HG02981 (cell line): ENCODE measurements around the gene FMO2.
"Not testable (repeated sequence)": the region's sequence is repeated elsewhere in the genome, so short reads cannot be mapped to it uniquely, and the experiment has no call there.

Experiments used
- ATAC-seq: cut with Tn5 transposase; IDR thresholded peaks from one replicate; pipeline ENCODE4 v1.9.1; 2021; ENCODE audit warnings: mild to moderate bottlenecking, moderate library complexity; ENCODE audit not compliant: unreplicated experiment

FMO2 gene

GRCh38 chr1:171218661-171219060 lies 33.6 kb downstream of the FMO2 start:
- ATAC-seq, result no peak

DNA sequence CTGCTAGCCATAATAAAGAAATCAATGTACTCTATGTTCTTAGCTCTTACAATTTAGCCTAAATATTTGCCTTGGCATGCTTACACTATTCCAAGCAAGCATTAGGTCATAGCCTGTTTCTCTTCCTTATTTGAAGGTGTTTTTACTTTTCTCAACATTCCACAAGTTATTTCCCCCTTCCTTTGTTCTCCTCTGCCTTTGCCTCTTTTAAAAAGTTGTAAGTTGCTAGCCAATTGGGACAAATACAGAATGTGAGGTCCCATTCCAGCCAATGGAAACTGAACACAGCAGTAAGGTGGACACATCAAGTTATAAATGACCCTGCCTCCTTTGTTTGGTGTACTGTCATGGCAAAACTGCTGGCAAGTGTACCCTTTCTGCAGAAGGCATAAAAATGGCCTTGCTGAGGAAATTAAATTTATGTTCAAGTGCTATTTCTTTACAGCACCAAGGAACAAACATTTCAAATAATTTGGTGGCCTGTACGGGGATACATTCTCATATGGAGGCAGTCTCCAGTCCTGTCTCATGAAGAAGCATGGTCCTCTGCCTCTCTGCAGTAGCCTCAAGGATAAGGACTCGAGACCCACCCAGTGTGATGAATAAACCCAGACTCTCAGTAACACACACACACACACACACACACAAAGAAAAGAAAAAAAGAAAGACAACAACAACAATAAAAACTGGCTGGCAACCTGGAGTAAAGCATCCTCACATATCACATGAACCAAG lies 34.4 kb downstream of the FMO2 start:
- ATAC-seq, result no peak

DNA sequence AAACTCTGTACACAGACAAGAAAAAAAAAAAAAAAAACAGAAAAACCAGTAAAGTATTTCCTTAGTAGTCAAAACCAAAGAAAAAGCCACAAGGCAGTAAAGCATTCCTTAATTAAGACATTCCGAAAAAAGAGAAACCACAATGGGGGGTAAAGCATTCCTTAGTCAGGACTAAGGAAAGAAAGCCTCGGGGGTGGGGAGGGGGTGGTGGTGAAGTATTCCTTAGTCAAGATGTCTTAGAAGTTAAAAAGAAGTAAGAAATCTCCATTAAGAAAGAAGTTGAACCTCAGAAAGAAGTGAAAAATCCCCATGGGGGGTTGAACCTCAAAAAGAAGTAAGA lies 35.0 kb downstream of the FMO2 start:
- no peak for ATAC-seq

DNA sequence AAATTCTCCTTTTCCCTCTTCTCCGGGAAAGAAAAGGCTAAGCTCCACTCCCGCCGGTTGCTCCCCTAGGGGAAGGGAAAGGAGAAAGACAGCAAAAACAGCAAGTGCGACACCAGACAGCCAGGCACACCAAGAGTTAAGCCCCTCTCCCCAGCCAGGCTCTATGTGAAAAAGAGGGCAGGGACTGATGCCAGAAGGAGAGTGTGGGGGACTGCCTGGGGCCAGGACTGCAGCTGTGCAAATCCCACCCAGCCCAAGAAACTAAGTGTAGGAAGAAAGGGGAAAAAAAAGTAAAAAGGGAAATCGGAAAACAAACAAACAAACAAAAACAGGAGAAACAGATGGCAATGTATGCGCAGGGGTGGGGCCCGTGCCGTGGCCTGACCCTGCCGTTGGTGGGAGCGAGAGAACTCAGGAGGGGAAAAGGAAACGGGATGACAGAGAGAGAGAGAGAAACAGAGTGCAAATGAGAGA lies 35.5 kb downstream of the FMO2 start:
- ATAC-seq, result no peak

DNA sequence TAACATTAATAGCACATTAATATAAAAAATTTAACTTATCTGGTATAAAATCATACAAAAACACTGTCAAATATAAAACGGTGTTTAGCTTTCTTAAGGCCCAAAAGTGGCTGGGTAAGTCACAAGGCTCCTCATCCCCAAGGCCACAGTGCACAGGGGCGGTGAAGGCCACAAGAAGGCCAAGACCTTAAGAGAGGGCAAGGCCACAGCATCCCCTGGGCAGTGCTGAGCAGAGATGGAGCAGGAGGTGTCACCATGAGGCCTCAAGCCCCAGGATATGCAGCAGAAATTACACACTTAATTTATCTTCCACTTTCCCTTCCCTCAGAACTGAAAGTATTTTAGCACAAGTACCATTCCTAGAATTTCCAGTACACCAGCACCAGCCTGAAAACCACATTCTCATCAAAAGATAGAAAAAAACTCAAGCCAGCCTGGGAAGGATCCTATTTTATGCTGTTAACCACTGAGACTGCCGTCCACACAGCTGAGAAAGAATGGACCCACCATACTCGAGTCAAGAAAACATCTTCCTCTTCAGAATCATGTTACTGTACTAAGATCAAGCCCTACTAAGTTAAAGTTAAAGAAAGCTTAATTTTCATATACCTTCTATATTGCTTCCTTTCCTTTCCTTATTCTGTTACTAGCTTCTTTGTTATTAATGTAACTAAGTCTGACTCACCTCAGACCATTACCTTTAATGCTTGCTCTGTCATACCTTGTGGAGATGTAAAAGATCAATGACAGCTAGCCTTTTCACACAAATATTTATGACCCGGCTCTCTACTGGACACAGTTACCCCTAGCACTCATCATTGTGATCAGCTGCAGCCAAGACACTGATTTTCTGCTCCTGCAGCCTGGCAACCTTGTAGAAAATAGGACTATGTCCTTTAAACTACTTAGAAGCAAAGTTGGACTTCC lies 36.8 kb downstream of the FMO2 start:
- ATAC-seq, result no peak

DNA sequence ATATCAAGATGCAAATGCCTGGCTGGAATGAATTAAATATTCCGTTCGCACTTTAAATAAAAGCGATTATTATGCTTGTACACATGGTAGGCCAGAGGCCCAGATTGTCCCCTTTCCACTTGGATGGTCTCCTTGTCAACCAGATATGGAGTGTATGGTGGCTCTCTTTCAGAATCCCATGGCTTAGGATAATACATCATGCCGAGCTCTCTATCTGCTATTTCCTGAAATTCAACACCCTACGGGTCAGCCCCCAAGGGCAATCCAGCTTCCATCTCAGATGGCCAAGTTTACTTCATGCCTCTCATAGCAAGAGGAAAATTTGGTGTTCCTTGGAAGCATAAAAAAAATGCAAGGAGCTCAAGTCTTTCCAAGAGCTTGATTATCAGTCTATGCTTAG lies 37.8 kb downstream of the FMO2 start:
- no peak for ATAC-seq

- not testable (repeated sequence) for ATAC-seq
Measured at GRCh38 chr1:171224257-171224656, 39.2 kb downstream of the FMO2 start.

- peak; percentile 87 for ATAC-seq
Measured at GRCh38 chr1:171226747-171227370, 41.8 kb downstream of the FMO2 start.

- no peak for ATAC-seq
Measured at GRCh38 chr1:171231326-171231725, 46.2 kb downstream of the FMO2 start.

GRCh38 chr1:171233183-171233582 lies 48.1 kb downstream of the FMO2 start:
- ATAC-seq, result no peak

- not testable (repeated sequence) for ATAC-seq
Measured at GRCh38 chr1:171236231-171236630, 51.1 kb downstream of the FMO2 start.

DNA sequence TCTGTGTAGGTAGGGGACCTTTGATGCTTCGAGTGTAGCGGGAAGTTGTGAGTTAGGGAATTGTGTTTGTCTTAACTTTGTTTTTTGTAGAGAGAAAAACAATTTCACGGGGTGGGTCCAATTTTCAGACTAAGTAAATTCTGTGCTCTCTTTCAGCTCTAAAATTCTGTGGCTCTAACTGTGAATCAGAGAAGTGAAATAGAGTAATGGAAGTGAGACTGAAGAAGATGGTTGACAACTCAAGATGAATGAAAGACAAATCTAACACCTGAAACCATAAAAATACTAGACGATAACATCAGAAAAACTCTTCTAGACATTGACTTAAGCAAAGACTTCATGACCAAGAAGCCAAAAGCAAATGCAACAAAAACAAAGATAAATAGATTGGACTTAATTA lies 58.8 kb downstream of the FMO2 start:
- no peak for ATAC-seq

DNA sequence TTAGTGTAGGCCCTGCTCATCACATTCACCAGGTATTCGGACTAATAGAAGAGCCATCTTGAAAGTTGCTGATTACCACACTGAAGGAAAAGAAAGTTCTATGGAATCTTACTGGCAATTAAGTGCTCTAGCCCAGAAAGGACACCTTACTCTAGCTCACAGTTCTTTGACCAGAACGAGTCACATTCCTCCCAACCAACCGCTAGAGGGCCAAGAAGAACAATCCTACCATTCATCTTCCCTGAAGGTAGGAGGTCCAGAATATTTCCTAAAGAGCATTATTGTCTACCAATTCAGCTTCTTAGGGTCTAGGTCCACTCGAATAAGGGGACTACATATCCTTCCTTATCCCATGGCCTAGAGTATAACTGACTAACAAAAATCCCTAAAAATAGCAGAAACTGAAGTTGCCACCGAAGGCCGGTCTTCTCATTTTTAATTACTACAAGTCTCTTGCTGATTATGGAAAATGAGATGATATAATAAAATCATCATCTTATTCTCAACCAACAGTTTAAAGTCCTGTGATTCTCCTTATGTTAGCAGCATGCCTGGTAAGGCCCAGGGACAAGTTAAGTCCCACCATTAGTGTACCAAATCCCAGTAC lies 60.5 kb downstream of the FMO2 start:
- ATAC-seq, result peak; percentile 86

DNA sequence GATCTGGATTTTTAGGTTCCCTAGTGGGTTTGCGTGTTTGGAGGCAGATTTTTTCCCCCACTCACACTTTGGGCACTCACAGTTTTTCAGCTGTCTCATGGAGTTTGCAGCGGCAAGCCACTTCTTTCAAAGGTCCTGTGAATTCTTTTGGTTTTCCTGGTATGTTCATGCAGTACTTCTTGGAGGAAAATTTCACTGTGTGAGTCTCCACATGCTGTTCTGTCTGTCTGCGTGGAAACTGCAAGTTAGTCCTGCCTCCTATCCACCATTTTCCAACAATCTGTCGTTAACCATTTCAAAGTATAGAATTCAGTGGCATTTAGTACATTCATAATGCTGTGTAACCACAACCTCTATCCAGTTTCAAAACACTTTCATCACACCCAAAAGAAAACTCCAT lies 62.4 kb downstream of the FMO2 start:
- ATAC-seq, result no peak

GRCh38 chr1:171248302-171248701 lies 63.2 kb downstream of the FMO2 start, which contains the start of gene FMO1:
FMO1 (plus strand) TSS chr1:171248494; CDS start chr1:171258088, 9,594 bp downstream.
- ATAC-seq, result no peak

DNA sequence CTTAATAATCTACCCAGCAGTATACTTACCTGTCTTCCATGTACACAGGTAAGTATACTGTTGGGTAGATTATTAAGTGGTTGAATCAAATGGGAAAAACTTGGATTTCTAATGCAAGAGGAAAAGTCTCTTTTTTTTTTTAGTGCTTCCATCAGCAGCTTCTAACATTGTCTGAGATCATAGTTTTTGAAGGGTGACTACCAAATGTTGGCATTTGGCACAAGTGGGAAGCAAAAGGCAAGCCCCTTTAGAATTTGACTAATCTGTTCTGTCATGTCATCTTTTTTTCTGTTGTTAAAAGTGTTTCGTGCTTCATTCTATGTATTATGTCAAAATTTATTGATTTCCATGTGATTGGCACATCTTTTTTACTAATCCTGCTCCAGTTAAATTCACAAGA lies 63.7 kb downstream of the FMO2 start:
- no peak for ATAC-seq

DNA sequence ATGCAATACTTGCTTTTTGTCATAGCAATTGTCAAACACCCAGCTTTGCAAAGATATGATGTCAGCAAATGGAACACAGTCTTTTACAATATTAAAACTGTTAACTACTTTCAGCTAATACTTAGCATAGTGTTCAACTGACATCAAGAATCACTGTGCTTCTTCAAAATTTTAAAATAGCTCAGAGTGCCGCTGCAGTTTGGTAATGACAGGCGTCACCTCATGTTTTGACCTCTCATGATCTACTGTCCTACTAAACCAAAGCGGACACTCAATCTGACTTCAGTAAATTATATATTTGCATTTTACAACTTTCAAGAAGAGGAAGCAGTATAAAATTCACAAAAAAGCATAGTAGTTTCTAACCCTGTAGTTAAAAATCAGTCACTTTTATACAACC lies 65.2 kb downstream of the FMO2 start:
- ATAC-seq, result no peak

DNA sequence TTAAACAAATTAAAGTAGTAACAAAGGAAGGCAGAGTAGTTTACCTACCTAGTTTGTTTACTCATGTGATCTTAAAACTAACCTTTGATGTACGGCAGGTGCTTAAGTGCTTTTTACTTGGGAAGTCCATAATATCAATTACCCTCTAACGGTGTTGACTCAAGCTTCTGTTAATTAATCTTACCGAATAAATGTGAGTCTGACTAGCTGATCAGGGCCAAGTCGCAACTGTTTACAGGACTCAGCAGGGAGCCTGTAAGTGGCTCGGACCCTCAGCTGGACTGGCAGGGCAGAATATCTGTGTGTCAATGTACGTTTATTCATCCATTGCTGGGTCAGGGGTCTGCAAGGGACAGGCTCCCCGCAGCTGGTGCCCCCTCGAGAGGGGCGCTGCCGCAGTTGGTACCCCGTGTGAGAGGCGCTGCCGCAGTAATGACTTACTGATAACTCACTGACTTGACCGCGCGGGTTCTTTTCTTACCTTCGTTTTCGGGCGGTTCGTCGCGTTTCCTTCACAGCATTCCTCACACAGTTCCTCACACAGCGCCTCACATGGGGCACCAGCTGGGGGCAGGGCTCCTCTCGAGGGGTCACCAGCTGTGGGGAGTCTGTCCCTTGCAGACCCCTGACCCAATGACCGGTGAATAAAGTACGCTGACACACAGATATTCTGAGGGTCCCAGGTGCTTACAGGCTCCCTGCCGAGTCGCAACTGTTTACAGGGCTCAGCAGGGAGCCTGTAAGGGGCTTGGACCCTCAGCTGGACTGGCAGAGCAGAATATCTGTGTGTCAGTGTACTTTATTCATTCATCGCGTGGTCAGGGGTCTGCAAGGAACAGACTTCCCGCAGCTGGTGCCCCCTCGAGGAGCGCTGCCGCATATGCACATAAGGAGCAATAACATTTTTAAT lies 66.2 kb downstream of the FMO2 start:
- ATAC-seq, result peak; percentile 45

- no peak for ATAC-seq
Measured at GRCh38 chr1:171251952-171252300, 66.8 kb downstream of the FMO2 start.

- peak; percentile 96 for ATAC-seq
Measured at GRCh38 chr1:171252482-171252881, 67.4 kb downstream of the FMO2 start.
